Activated CD4-positive, alpha-beta T cell treated with anti-CD3 and anti-CD28 coated beads for 1 hour (primary cell): ENCODE measurements around the gene CCDC93.
A peak's percentile ranks its signal among the peaks of the same experiment; 100 is the strongest.

Experiments used
- DNase-seq: peaks from one replicate; pipeline ENCODE4 v3.0.0-alpha.2; 2020

CCDC93 gene, protein sequence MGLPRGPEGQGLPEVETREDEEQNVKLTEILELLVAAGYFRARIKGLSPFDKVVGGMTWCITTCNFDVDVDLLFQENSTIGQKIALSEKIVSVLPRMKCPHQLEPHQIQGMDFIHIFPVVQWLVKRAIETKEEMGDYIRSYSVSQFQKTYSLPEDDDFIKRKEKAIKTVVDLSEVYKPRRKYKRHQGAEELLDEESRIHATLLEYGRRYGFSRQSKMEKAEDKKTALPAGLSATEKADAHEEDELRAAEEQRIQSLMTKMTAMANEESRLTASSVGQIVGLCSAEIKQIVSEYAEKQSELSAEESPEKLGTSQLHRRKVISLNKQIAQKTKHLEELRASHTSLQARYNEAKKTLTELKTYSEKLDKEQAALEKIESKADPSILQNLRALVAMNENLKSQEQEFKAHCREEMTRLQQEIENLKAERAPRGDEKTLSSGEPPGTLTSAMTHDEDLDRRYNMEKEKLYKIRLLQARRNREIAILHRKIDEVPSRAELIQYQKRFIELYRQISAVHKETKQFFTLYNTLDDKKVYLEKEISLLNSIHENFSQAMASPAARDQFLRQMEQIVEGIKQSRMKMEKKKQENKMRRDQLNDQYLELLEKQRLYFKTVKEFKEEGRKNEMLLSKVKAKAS

DNA sequence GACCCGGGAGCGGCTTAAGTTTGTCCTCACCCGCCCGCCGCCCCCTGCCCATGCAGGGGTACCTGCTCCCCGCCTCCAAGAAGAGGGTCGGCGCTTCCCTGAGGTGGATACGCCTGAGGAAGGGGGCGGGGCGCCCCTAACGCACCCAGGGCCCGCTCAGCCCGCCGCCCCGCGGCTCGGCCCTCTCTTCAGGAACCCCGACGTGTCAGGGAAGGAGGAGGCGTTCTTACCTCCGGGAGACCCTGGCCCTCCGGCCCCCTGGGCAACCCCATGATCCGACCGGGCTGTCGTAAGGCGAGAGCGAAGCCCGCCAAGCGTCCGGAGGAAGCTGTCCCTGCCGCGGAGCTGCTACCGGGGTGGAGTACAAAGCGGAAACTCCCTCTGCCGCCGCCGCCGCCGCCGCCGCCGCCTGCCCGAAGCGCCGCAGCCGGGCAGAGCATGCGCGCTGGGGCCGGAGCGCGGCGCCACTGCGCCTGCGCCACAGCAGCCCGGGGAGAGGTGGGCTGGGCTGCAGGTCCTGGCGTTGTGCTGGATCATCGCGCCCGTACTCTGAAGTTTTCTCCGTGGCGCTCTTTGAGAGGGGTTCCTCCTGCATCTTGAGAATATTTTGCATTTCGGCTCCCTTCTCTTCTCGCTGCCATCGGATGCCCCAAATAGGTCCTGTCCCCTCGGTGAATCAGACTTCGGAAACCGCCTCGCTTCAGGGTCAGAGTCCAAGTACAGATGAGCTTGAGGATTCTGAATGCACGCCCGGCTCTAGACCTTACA, at the start of gene CCDC93:
TSS of gene CCDC93 (minus strand) at position 347 of the 768 bp plus-strand sequence. CDS start at position 272, 75 bp downstream.
- DNase-seq, result peak; percentile 80

DNA sequence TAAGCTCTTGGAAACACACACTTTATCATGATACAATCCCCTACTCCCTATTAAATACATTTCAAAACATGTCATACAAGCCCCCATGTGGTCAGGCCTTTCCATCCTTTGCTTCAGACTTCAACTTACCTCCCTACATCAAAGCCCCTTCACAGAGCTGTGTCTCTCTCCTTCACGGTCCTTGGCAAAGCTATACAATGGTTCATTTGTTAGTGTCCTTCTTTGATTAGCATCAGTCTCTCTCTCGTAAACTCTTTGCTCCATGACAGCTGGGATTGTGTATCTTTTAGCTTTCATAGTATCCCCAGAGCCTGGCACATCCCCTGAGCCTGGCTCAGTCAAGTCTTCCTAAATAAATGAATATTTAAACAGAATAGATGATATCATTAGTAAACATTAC, 48.8 kb upstream of the CCDC93 start:
- no peak for DNase-seq

GRCh38 chr2:118062048-118062447, 48.2 kb upstream of the CCDC93 start:
- no peak for DNase-seq

- no peak for DNase-seq
These were observed 47.5 kb upstream of the CCDC93 start for GRCh38 chr2:118061135-118061955.

DNA sequence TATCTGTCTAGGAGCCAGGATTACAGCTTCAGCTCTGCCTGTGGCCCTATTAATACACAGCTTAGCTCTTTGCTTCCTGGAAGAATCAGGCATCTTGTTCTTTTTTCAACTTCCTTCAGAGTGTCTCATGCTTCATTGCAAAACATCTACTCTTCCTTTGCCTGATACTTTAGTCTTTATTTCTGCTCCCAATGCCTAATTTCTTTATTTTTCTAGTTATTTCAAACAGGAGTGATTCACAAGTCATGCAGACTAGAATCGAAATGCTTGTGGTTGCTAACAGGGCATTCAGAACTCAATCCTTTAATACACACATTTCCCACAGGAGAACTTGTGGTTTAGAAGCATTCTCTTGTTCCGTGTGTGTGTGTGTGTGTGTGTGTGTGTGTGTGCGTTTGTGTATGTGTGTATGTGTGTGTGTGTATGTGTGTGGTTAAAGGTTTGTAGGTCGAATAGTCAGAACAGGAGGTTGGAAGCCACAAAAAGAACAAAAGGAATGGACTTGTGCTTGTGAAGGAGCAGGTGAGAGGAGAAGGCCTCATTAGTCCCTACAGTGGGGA, 46.1 kb upstream of the CCDC93 start:
- no peak for DNase-seq

DNA sequence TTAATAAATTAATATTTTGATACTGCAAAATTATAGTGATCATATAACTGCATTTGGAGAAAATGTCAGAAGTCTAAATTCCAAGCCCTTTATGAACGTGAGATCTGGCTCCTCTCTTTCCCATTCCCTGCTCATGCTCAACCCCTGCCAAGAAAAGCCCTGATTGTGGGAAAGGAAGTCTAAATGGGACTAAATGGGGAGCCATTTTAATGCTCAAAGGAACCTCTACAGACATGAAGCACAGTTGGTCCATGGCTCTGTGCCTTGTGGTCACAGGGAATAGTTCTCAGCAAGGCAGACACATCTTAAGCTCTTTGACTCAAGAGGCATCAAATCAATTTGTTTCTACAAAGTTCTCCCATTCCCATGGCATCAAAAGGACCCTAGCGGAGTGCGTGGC, 45.1 kb upstream of the CCDC93 start:
- DNase-seq, result no peak

GRCh38 chr2:118056801-118057200, 42.9 kb upstream of the CCDC93 start:
- no peak for DNase-seq

- no peak for DNase-seq
These were observed 42.3 kb upstream of the CCDC93 start for GRCh38 chr2:118056165-118056534.

GRCh38 chr2:118055512-118056164, 41.8 kb upstream of the CCDC93 start:
- no peak for DNase-seq

DNA sequence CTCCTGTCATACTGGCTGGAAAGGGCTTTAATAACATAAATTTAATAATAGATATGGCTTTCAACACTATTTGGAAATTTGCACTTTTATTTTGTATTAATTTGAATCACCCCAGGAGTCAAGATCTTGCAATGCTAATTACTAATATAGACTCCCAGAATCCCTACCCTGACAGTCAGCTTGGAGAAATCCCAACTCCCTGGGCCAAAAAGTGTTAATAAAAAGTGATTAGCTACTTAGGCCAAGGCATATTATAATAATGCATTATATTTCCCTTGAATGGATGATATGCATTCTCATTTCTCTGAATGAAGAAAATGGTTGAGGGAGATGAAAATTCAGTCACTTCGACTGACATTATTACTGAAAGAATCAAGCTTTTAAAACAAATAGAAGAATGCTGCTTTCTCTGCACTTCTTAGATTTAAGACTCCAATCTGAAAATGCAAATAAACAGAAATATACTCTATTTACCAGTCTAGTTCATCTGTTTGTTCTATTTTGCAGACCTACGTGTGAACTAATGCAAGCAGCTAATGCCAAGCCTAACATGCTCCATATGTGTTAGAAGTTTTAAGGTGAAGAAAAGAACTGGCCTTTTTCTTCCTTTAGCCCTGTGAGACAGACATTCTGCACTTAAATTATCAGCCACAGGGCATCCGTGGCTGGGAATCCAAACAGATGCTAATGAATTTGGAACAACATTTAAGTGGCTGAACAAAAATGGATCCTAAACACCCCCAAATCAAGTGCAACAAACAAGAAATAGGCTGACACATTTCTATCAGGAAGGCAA, 40.5 kb upstream of the CCDC93 start:
- no peak for DNase-seq

- no peak for DNase-seq
These were observed 39.8 kb upstream of the CCDC93 start for GRCh38 chr2:118053681-118054080.

GRCh38 chr2:118052474-118052873, 38.6 kb upstream of the CCDC93 start:
- DNase-seq, result no peak

DNA sequence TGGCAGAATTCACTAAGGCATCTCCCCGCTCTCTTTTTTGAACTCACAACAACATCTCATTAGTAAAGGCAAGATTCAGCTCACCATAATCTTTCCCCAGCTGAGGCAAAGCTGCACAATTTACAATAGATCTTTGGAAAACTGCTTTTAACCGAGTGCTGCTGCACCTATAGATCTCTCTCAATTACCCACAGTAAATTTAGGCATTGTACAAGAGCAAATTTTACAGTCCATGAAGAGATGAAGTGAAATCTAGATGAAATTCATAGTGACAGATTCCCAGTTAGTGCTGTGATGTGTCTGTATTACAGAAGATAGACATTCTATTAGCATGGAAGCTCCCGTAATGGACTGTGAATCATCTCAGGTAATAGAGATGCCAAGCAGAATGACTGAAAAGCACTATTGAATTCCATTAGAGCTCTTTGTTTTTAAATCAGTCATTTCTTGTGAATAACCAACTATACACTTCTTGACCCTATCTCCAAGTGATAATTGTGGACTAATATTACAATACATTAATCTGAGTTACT, 38.0 kb upstream of the CCDC93 start:
- no peak for DNase-seq

- DNase-seq, result no peak
These were observed 37.1 kb upstream of the CCDC93 start for GRCh38 chr2:118050974-118051373.

GRCh38 chr2:118050386-118050785, 36.5 kb upstream of the CCDC93 start:
- DNase-seq, result no peak

- DNase-seq, result no peak
These were observed 35.9 kb upstream of the CCDC93 start for GRCh38 chr2:118049816-118050140.

- no peak for DNase-seq
These were observed 35.4 kb upstream of the CCDC93 start for GRCh38 chr2:118049140-118049815.

GRCh38 chr2:118048401-118048800, 34.5 kb upstream of the CCDC93 start:
- no peak for DNase-seq

DNA sequence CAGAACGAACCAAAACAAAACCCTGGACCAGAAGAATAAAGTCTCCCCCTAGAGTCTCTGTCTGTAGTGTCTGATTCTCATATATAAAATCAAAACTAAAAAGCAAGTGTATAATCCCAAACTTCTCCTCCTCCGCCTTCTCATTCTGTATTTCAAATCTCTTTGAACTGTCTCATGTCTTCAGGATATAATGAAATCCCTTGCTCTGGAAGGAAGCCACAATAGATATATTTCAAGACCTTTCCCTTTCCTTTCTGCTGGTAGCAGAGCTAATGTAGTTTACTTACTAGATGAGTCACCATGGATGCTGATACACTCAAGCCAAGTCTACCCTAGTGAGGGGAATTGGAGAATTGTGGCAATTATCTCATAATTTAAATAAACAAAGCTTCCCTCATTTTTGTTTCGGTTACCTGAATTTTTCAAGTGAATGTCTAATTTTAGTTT, 33.5 kb upstream of the CCDC93 start:
- no peak for DNase-seq

DNA sequence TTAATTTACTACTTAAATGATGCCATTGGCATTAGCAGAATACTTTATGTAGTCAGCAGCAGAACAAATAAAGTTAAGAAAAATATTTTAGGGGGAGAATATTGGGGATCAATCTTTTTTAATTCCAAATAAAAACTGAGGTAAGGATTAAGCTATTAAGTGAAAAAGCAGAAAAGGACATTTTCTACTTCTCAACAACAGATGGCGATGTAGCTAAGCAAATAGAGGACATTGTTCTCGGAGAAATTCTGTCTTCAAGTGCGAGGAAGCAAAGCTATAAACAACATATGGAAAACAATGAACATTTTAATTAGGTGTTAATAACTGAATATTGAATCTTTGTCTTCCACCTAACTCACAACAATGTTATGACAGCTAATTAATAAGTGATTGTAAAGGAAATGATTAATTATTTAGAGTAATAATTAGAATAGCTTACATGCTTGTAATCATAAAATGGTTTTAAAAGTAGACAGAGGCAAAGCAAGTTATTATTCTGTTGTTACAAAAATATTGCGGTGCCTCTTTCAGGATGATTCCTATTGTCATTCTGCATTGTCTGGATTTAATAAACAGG, 32.9 kb upstream of the CCDC93 start:
- DNase-seq, result no peak
